ENCODE data around the gene FRMD8. TPM values are rescaled to one million over a fixed set of nuclear protein-coding genes. Genes with fewer than 3 reads are reported as not detected.
A peak's percentile ranks its signal among the peaks of the same experiment; 100 is the strongest.

The FRMD8 gene
- polyA plus RNA-seq, 1 donor (not counting 4 experiments of a cell fraction or from before 2014, with no cell fraction given), result 24.1 TPM

GRCh38 chr11:65417702-65418430 is 31.4 kb downstream of the FRMD8 start:
- no peak for FAIRE-seq
- no peak overlapping the region for H3K4me3 ChIP-seq (ENCODE audit: control insufficient read depth in 2 of 3, extremely low read depth in 1 of 3, insufficient read depth in 2 of 3, low read depth in 1 of 3, low read length in 3 of 3)

GRCh38 chr11:65418431-65418680 is 31.9 kb downstream of the FRMD8 start:
- Histone ChIP-seq H3K27me3 (ENCODE audit: control insufficient read depth, extremely low read depth, insufficient read depth, low read length) (no peaks in the 10 kb centered on the region), H3K27ac (ENCODE audit: control insufficient read depth, insufficient read depth, low read length) (peak overlapping the region; percentile 99), H3K9me3 (ENCODE audit: control insufficient read depth, low read depth, low read length) (no peaks in the 10 kb centered on the region), H3K9me1 (ENCODE audit: control insufficient read depth, extremely low read depth, insufficient read depth, low read length) (peaks cover 4% of the 10 kb centered on the region), H3K4me3 (ENCODE audit: control insufficient read depth in 2 of 3, extremely low read depth in 1 of 3, insufficient read depth in 2 of 3, low read depth in 1 of 3, low read length in 3 of 3) (peak overlapping the region in 1 of 3 experiments; percentile 47), H3K9ac (ENCODE audit: control insufficient read depth, extremely low read depth, insufficient read depth, low read length) (peak overlapping the region; percentile 100), H3K79me2 (ENCODE audit: control insufficient read depth, insufficient read depth, low read length) (peaks cover 12% of the 10 kb centered on the region), H2AFZ (ENCODE audit: control insufficient read depth, low read length) (no peak overlapping the region), H4K20me1 (ENCODE audit: control insufficient read depth, extremely low read depth, insufficient read depth, low read length) (peaks cover 7% of the 10 kb centered on the region), H3K4me1 (ENCODE audit: control insufficient read depth, extremely low read depth, insufficient read depth, low read length) (peaks cover 55% of the 10 kb centered on the region), H3K4me2 (ENCODE audit: control insufficient read depth, extremely low read depth, insufficient read depth, low read depth, low read length) (peak overlapping the region; percentile 66), H3K36me3 (ENCODE audit: control insufficient read depth in 2 of 2, extremely low read depth in 1 of 2, insufficient read depth in 2 of 2, low read length in 2 of 2) (peaks cover 4 to 6% of the 10 kb centered on the region in 2 experiments)
- FAIRE-seq (no peak), DNase-seq (ENCODE audit: low read depth, low spot score) (no peak)
- no peak for TF ChIP-seq EZH2 (IDR thresholded peaks at IDR 0.05; ENCODE audit: low read length)
- no peak for TF ChIP-seq CTCF (optimal IDR thresholded peaks at IDR 0.05 in 1 of 3, IDR thresholded peaks at IDR 0.05 in 1 of 3, conservative IDR thresholded peaks at IDR 0.05 in 1 of 3; ENCODE audit: extremely low read depth in 1 of 3, insufficient read depth in 2 of 3, low read length in 3 of 3)
- dilution Hi-C loops (cut with MboI; ENCODE audit: extremely low pct_ligation_motif_present, low sequenced_read_pairs), result no loop called here

More at GRCh38 chr11:65417702-65418430, 31.4 kb downstream of the FRMD8 start:
- Histone ChIP-seq H3K9me1 (ENCODE audit: control insufficient read depth, extremely low read depth, insufficient read depth, low read length) (peaks cover 4% of the 10 kb centered on the region), H3K4me2 (ENCODE audit: control insufficient read depth, extremely low read depth, insufficient read depth, low read depth, low read length) (peak overlapping the region; percentile 8), H3K4me1 (ENCODE audit: control insufficient read depth, extremely low read depth, insufficient read depth, low read length) (peaks cover 55% of the 10 kb centered on the region), H3K9me3 (ENCODE audit: control insufficient read depth, low read depth, low read length) (no peaks in the 10 kb centered on the region), H3K27me3 (ENCODE audit: control insufficient read depth, extremely low read depth, insufficient read depth, low read length) (no peaks in the 10 kb centered on the region), H2AFZ (ENCODE audit: control insufficient read depth, low read length) (no peak overlapping the region), H3K9ac (ENCODE audit: control insufficient read depth, extremely low read depth, insufficient read depth, low read length) (peak overlapping the region; percentile 100), H3K27ac (ENCODE audit: control insufficient read depth, insufficient read depth, low read length) (peak overlapping the region; percentile 99), H4K20me1 (ENCODE audit: control insufficient read depth, extremely low read depth, insufficient read depth, low read length) (peaks cover 2% of the 10 kb centered on the region), H3K36me3 (ENCODE audit: control insufficient read depth in 2 of 2, extremely low read depth in 1 of 2, insufficient read depth in 2 of 2, low read length in 2 of 2) (peaks cover under 1 to 6% of the 10 kb centered on the region in 2 experiments), H3K79me2 (ENCODE audit: control insufficient read depth, insufficient read depth, low read length) (peaks cover 8% of the 10 kb centered on the region)
- no peak for DNase-seq (ENCODE audit: low read depth, low spot score)
- TF ChIP-seq EZH2 (IDR thresholded peaks at IDR 0.05; ENCODE audit: low read length), result no peak
- TF ChIP-seq CTCF (optimal IDR thresholded peaks at IDR 0.05 in 1 of 3, IDR thresholded peaks at IDR 0.05 in 1 of 3, conservative IDR thresholded peaks at IDR 0.05 in 1 of 3; ENCODE audit: extremely low read depth in 1 of 3, insufficient read depth in 2 of 3, low read length in 3 of 3), result no peak
- dilution Hi-C loops (cut with MboI; ENCODE audit: extremely low pct_ligation_motif_present, low sequenced_read_pairs), result no loop called here
